Activated gamma-delta T cell (primary cell): ENCODE results near the gene GINS2.

Source experiments
- DNase-seq: peaks from one replicate; lab custom pipeline; 2025; lab: John Stamatoyannopoulos, UW

Gene GINS2

DNA sequence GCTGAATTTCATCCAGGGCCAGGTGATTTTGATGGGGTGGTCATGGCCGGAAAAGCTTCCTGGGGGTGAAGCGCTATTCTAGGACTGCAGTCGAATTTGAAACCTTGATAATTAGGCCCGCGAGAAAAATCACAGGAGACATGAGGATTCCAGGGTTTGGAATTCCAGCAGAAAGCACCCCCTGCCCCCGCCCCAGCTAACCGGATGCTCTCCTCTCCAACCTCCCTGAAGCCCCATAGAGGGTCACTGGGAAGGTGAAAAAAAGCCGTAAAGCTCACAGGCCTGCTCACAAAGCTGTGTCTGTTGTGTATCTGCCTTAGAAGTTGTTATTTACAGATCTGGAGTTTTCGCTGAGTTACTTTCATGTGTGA lies 1.2 kb upstream of the GINS2 start:
- no peak for DNase-seq

DNA sequence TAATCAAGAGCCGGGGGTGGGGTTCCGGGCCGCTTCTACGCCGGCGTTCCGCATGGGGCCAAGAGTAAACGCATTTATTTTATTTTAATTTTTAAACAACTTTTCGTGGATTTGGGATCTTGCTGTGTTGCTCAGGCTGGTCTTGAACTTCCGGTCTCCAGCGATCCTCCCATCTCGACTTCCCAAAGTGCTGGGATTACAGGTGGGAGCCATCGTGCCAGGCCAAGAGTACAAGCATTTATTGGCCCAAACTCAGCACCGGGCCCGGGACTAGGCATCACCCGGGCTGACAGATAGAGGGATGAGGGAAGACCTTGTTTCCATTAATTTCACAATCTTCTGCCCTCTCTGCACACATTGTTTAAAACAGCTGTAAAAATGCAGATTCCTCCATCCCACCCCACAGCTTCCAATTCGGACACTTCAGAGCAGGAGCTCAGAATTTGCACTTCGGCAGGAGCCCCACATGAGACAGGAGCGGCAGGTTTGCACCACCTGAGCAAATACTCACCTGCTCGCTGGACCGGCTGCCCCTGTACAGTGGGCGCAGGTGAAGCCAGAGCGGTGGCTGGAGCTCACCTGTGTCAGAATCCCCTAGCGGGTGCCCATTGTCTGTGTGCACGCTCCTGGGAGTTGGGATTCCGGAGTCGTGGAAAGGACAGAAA lies 663 bp upstream of the GINS2 start:
- DNase-seq = no peak

DNA sequence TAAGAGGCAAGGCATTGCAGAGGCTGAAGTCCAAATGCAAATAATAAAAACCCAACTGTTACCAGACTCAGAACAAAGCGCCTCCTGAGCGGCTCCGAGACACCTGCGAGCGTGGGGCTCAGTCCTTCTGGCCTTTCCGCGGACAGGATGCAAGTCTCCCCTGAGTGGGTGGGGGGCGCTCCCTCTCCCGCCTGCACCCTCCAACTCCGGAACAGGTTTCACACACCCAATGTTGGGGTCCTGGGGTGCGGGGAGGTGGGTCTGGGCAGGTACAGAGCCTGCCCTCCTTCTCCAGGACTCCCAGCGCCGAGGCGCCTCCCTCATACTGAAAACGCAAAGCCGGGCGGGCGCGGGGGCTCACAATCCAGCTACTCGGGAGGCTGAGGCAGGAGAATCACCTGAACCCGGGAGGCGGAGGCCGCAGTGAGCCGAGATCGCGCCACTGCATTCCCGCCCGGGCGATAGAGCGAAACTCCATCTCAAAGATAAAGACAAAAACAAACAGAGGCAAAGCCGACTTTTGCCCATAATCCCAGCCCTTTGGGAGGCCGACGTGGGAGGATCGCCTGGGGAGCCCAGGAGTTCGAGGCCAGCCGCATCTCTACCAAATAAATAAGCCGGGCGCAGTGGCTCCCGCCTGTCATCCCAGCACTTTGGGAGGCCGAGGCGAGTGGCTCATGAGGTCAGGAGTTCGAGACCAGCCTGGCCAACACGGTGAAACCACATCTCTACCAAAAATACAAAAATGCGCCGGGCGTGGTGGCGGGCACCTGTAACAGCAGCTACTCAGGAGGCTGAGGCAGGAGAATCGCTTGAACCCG lies 893 bp downstream of the GINS2 start:
- no peak for DNase-seq

DNA sequence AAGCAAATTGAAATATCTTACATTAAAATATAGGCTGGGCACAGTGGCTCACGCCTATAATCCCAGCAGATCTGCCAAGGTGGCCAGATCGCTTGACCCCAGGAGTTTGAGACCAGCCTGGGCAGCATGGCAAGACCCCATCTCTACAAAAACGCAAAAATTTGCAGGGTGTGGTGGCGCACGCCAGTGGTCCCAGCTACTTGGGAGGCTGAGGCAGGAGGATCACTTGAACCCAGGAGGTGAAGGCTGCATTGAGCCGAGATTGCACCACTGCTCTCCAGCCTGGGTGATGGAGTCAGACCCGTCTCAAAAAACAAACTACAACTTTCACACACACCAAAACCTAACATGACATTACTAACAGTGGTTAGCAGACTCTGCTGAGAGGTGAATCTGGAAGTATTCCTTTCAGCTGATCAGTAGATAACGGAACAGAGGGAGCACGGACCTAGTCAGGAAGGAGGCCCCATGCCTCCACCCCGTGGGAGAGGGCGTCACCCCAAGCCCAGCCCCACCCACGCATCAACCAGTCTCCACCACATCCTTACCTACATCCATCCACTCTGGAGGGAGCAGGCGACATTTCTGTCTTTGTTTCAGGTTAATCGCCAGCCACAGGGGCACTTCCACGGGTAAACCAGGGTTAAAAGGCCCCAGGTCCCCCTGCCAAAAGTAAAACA lies 1.7 kb downstream of the GINS2 start:
- no peak for DNase-seq

DNA sequence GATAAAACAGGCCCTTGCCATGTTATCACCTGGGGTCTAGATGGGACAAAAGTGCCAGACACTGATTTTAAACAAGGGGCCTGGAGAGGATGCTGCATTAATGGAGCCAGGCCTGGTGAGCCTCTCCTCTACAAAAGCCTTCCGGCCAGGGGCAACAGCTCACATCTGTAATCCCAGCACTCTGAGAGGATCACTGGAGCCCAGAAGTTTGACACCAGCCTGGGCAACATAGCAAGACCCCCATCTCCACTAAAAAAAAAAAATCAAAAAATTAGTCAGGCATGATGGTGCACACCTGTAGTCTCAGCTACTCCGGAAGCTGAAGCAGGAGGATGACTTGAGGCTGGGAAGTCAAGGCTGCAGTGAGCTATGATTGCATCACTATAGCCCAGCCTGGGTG lies 3.5 kb downstream of the GINS2 start:
- DNase-seq = no peak

DNA sequence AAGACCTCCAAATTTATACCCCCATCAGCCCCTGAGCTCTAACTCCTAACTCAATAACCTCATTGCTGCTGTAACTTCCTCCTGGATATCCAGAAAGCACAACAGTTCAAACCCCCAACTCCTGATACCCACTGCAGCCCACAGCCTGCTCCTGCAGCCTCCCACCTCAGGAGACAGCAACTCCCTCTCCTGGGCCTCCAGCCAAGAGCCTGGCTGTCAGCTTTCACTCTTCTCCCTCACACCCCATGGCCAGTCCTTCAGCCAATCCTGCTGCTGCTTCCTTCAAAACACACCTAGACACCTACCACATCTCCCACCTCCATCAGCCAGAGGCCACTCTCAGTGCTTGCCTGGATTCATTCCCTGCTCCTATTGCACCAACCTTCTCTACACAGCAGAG lies 5.4 kb downstream of the GINS2 start:
- no peak for DNase-seq

DNA sequence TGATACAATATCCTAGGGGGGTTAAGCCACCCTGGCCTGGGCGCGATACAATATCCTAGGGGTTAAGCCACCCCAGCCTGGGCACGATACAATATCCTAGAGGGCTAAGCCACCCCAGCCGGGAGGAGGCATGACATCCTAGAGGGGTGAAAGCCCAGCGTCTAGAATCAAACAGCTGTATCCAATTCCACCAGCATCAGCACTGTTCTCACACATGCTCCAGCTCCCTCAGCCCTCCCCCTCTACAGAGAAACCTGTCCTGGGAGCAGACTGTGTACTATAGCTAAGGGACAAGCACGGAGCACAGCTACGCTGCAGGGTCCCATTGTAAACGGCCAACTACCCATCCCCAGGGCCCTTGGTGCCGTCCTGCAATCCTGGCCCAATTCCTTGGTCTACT lies 6.2 kb downstream of the GINS2 start:
- DNase-seq = no peak

DNA sequence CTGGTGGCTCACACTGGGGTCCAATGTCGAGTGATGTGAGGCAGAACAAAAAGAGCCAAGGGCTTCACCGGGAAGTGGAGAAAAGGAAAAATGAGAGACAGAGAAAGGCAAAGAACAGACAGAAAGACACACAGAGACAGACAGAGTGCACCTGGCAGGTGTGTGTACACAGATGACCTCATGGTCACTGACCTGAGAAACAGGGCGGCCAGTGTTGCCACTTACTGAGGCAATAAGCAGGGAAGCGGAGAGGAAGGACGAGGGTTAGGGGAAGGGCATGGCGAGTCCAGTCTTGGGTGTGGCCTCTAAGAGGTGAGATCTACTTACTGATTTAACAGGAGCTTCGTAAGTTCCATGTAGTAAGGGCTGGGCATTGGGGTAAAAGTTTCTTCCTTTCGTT lies 7.5 kb downstream of the GINS2 start:
- DNase-seq = no peak

DNA sequence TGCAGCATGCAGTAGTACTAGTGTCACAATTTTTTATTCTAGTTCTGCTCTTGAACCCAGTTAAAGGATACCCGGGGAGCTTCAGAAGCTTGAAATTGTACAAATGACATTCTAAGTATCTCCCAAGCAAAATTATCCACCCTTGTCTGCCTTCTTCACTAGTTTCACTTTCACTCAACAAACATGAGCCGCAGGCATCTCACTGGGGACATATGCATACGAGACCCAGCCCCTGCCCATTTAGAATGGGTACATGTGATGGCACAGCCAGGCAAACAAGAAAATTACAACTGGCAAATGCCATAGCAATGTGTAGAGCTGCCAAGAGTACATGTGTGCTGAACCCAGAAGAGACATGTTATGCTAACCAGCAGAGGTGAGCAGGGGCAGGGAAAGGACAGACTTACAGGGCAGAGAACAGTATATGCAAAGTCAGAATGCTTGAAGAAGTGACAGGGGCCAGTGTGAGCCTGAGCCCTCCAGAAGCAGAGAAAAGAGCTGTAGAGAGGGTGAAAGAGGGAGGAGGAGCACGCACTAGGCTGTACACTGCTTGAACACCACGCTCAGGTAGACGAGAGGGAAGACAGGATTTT lies 8.3 kb downstream of the GINS2 start:
- DNase-seq = no peak

DNA sequence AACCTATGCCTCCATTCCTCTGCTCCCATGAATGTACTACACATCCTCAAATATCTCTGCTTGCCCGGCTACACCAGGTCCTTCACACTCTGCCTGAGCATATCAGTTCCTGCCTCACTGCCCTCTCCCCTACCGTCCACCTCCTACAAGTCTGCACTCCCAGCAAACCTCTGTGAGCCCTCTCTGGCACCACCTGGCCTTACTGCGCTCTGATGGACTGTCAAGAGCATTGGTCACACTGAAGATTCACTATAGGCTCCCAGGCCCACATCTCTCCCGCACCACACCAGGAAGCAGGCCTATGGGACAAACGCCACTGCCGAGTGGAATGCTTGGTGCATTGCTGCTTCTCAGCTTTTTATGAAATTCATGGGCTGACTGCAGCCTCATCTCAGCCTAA lies 8.9 kb downstream of the GINS2 start:
- DNase-seq = no peak

DNA sequence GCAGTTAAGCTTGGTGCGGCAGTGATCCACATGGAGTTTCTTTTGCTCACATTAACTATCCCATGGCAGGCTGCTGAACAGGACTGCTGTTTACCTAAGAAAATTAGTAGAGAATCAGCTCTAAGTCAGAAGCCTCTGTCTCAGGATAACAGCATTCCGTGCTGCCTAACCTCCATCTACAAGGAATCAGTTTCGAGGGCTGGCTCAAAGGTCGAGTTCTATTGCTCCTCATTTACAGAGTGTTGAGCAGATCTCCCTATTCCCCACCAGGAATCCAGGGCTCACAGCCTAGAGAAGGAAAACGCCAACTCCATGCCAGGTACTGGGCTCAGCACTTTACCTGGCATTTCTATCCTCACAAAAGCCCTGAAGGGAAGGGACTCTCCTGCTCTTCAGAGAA lies 9.9 kb downstream of the GINS2 start:
- no peak for DNase-seq

DNA sequence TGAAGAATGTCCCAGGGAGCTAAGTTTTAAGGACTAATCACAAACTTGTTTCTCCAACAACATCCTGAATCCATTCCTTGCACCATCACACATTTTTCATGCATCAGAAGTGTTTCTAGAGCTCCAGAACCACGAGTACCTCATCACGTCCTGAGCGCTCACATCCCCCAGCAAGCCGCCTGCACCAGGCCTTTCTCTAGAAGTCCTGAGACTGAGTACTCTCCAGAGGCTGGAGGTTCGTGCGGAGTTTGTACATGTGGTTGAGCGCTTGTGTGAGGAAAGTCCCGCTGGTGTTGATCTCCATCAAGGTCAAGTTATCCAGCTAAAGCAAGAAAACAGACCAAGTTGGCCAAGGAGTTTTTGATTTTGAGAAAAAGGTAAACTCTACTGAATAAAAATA lies 10.7 kb downstream of the GINS2 start:
- DNase-seq = no peak

DNA sequence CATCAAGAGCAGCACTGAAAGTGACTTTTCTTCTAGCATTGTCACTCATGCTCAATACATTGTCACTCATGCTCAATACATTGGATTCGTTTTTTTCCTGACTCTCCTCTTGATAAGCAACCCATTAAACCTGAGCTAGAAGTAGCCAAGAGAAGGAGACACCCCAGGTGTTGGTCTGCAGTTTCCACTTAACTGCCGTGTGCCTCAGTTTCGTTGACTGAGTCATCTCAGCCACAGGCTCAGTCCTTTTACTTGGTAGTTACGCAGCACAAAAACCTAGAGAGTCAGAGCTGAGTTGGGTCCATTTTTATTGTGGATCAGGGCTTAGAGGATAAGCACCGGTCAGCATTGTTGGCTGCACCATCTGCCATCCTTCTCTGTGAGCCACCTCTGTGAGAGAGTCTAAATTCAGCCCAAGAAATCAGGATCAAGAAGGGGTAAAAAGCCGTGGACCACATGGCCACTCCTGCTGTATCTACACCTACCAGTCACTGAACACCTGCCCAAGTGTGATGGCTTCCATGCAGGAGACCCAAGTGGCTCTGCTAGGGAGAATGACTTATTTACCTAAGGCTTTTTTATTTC lies 11.3 kb downstream of the GINS2 start:
- DNase-seq = no peak

DNA sequence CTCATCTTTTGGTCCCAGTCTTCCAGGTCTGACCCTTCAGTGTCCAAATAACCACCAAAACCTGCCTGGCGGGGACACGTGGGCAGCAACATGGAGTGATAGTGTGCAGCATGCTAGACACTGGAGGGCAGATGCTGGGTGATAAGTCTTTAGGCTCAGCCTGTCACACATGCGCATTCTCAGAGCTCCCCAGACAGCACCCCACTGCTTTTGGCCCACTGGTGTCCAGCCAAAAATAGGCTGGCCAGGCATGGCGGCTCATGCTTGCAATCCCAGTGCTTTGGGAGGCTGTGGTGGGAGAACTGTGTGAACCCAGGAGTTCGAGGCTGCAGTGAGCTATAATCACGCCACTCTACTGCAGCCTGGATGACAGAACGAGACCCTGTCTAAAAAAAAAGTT lies 12.3 kb downstream of the GINS2 start:
- no peak for DNase-seq

DNA sequence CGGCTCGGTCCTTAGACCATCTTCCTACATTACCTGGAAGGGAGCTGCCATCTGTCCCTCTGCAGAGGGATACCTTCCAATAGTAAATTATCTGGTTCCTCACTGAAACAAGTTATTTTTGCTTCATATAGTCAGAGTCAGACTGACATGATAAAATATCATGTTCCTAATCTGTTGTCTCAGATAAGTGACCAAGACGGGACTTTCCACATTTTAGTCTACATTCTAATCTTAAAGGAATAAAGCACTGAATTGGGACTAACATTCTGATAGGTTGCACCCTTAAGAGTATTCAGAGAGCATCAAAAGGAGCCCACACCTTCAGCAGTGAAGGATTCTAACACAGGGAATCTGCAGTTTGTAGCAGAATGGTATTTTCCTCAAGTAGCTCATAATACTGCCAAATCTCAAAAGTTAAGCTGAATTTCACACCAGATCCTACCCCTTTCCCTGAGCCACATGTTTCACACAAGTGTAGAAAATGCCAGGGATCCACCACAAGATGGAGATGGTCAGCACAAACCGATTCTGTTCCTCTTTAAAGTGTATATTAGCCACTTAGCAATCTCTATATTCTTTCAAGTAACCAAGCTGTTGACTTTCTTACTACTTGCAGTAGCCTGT lies 13.4 kb downstream of the GINS2 start:
- DNase-seq = no peak

DNA sequence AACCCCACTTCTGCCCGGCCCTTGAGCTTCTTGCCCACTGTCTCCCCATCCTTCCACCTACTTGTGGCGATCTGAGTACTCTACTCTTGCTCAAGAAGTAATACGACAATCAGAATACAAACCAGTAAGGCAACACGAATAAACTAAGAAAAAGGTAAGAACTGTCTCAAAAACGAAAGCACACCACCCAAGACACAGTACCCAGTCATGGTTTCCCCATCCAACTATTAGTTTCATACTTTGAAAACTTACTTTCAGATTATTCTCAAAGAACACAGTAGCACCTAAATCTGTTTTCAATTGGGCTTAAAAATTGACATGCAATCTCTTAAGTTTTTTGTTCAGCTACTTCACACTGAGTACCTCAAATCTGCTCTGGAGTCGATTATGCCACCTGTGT lies 13.9 kb downstream of the GINS2 start:
- no peak for DNase-seq

DNA sequence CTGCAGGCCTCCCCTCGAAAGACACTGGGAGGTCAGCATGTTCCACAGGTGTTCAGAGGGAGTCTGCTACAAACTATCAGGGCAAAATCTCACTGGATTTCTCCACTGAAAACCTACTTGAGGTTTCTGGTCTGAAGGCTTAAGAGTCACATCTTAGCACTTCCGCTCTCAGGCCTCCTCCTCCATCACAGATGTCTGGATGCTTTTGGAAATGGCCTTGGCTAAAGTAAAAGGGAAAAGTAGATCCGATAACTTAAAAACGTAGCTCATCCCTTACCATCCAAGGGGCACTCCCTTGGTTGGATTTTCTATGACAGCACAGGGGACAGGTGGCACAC lies 14.4 kb downstream of the GINS2 start:
- no peak for DNase-seq

DNA sequence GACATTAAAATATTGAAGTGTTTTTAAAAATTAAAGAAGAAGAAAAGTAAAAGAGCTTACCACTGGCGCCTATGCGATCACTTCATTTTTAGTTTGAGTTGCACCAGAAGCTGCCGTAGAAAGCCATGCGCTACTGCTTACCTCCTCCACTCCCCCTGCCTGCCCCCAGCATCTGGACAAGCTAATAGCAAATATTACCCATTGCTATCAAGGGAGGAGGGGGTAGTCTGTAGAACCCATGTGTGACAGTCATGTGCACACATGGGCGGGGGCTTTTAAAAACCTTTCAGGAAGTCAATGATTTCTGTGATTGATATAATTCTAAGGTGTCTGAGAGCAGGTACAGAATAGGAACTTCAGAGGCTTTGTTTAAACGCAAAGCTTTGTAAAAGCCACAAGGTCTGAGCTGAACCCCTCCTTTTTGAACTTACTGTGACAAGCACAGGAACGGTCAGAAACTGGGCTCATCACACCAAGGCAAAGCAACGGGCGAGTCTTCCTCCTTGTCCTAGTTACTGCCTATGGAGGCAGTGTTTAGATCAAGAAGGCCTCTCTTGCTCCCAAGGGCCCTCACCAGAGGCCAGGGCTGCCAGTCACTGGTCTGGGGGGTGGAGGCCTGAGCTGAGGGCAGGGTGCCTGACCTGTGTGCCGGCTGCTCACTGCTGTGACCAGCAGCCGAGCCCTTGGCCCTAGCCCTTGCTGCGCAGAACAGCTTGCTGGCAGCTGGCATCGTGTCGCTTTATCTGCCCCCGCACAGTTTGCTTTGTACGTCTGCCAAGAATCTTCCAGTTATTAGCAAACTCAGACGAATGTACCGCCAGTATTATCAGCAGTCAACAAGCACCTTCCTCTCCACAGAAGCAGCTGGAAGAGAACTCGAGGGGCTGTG lies 15.0 kb downstream of the GINS2 start:
- no peak for DNase-seq

DNA sequence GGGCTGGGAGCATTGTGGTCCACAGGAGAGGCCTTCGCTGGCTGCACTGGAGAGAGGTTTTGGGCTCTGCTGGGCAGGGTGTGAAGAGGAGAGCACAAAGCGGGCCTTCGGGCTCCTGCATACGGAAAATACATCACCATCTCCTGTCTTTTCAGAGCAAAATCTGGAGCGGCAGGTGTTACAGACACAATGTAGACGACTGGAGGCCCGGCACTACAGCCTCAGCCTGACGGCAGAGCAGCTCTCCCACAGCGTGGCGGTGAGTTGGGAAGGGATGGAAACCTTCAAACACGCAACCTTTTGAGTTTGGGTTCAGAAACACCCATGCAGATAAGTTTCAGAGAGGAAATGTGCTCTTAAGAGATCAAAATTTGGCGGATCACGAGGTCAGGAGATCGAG lies 17.9 kb downstream of the GINS2 start:
- no peak for DNase-seq

DNA sequence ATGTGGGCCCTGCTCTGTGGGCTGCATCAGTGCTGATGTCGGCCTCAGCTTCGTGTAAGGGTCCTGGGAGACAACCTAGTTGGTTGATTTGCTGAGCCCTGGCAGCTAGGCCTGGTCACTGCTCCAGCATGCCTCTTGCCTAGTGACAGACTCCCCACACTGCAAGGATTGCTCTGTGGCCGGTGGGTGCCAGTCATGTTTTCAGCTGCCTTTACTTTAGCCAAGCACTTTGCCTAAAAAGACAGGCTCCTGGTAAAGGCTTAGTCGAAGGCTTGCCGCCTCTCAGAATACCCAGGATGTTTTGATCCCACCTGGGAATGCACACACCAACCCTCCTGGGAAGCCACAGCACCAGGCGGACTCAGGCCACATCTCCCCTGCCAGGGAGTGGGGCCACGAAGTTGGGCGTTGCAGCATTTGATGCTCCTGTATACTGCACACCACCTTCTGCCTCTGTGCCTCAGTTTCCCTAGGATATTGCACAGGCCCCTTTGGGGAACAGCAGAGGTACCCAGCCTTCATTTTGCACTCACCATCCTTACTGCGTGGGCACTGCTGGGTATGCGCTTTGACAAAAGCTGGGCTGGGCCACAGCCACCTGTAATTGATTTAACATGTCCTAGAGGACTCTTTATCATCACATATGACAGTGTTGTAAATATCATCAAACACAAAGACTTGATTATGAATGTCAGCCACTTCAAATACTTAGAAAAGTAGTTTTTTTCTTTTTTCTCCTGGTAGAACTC lies 19.9 kb downstream of the GINS2 start:
- no peak for DNase-seq
